GM15510 (cell line): Measurements from ENCODE around the gene OR52E8.

Source experiments
- POLR2A ChIP-seq: IDR thresholded peaks from 3 replicates; pipeline ENCODE4 v1.6.1; 2011; ENCODE audit warnings: borderline replicate concordance; ENCODE audit not compliant: insufficient read length; ENCODE audit errors: extremely low read depth

OR52E8 gene

GRCh38 chr11:5857590-5857989 is at the start of gene OR52E8:
Gene OR52E8, minus strand, starts transcription at chr11:5857690. Its CDS starts 0 bp downstream, at chr11:5857690.
- no peak for TF ChIP-seq POLR2A

GRCh38 chr11:5899534-5899933 is 42.0 kb upstream of the OR52E8 start:
- TF ChIP-seq POLR2A: no peak

GRCh38 chr11:5892908-5893307 is 35.4 kb upstream of the OR52E8 start, which contains the start of gene OR52E5:
Gene OR52E5, plus strand, starts transcription at chr11:5893208. Its CDS starts 7,569 bp downstream, at chr11:5900777.
- TF ChIP-seq POLR2A: no peak

- TF ChIP-seq POLR2A: no peak
Measured at GRCh38 chr11:5891216-5891800, 33.8 kb upstream of the OR52E8 start.

- no peak for TF ChIP-seq POLR2A
Measured at GRCh38 chr11:5887661-5888060, 30.2 kb upstream of the OR52E8 start.

- no peak for TF ChIP-seq POLR2A
Measured at GRCh38 chr11:5887172-5887571, 29.7 kb upstream of the OR52E8 start.

GRCh38 chr11:5881756-5882155 is 24.3 kb upstream of the OR52E8 start:
- no peak for TF ChIP-seq POLR2A

GRCh38 chr11:5880329-5880728 is 22.8 kb upstream of the OR52E8 start, which contains the start of gene OR52E4:
Gene OR52E4, plus strand, starts transcription at chr11:5880629. Its CDS starts 3,664 bp downstream, at chr11:5884293.
- no peak for TF ChIP-seq POLR2A

GRCh38 chr11:5878564-5878963 is 21.1 kb upstream of the OR52E8 start:
- no peak for TF ChIP-seq POLR2A

- TF ChIP-seq POLR2A: no peak
Measured at GRCh38 chr11:5865826-5866225, 8.3 kb upstream of the OR52E8 start.

- TF ChIP-seq POLR2A: no peak
Measured at GRCh38 chr11:5851002-5851401, 6.5 kb downstream of the OR52E8 start.

- no peak for TF ChIP-seq POLR2A
Measured at GRCh38 chr11:5847711-5848110, 9.8 kb downstream of the OR52E8 start.

- no peak for TF ChIP-seq POLR2A
Measured at GRCh38 chr11:5846701-5847100, 10.8 kb downstream of the OR52E8 start.

- TF ChIP-seq POLR2A: no peak
Measured at GRCh38 chr11:5841797-5842196, 15.7 kb downstream of the OR52E8 start, which contains the start of gene OR52E6. Gene OR52E6, minus strand, starts transcription at chr11:5841897. Its CDS starts 0 bp downstream, at chr11:5841897.

- TF ChIP-seq POLR2A: no peak
Measured at GRCh38 chr11:5837695-5838094, 19.8 kb downstream of the OR52E8 start.

GRCh38 chr11:5833446-5833845 is 24.0 kb downstream of the OR52E8 start:
- no peak for TF ChIP-seq POLR2A
